GM18951 (cell line): Measurements from ENCODE around the gene DCAF10.

Source experiments
- POLR2A ChIP-seq: IDR thresholded peaks from 4 replicates; pipeline ENCODE4 v1.6.1; 2011; ENCODE audit warnings: mild to moderate bottlenecking; ENCODE audit not compliant: insufficient read length, insufficient read depth; ENCODE audit errors: extremely low read depth
- in situ Hi-C: fragments of 300-500 bp; cut with MboI; formaldehyde crosslinking; loops from one replicate; pipeline ENCODE4 v1.12.0; 2022; ENCODE audit warnings: low sequenced_read_pairs, mixed read lengths, inconsistent platforms; ENCODE audit not compliant: unreplicated experiment

DCAF10 gene

DNA sequence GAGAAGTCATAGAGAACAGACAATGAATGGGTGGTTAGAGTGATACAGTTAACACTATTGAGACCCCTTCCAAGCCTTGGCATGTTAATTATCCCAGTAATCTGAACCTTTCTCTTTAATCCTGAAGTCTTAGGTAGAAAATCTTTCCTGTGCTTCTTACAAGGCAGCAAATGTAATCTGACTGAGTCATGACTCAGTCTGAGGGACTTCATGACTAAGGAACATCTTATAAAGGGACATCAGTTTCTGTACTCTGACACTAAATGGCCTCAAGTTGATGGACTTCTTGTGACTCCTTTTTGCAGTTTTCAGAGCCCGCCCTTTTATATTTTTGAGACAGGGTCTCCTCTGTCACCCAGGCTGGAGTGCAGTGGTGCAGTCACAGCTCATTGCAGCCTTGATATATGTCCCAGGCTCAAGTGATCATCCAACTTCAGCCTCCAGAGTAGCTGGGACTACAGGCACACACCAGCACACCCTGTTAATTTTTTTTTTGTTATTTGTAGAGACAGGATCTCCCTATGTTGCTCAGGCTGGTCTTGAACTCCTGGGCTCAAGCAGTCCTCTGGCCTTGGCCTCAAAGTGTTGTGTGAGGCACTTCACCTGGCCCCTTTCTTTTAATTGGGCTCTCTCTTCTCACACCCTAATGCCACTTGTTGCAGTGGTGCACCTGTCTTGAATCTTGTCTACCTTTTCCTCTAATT is 25.2 kb upstream of the DCAF10 start:
- in situ Hi-C loops = no loop called here
- TF ChIP-seq POLR2A = no peak

- in situ Hi-C loops = no loop called here
- TF ChIP-seq POLR2A = no peak
These were observed 24.3 kb upstream of the DCAF10 start for GRCh38 chr9:37776328-37776727.

DNA sequence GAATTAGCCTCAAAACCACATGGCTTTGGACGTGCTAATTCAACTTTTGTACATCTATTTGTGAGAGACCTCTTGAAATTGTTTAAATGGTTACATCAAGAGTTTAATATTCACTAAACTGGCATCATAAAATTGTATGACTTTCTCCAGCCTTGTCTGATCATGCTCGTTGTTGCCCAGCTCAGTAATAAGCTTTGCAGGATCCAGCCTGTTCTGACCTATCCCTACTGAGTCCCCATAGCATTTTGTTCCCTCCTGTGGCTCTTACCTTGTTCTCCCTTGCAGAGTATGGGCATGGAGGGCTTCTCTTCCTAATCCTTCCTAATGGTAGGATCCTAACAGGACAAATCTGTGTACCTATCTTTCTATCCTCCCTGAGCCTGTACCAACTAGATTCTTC is 22.1 kb upstream of the DCAF10 start:
- in situ Hi-C loops = no loop called here
- TF ChIP-seq POLR2A = no peak

DNA sequence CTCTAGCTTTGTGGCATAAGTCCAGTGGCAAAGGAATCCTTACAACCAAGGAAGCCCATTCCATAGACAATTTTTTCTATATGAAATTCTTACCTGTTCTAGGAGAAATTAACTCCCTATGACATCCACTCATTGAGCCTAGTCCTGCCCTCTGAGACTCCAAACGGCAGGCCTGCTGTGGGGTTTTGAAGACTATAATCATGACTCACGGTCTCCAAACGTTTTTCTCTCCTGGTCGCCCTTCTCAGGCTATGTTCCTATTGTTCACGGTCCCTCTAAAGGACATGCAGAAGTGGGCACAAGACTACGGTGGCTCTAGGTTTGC is 16.3 kb upstream of the DCAF10 start:
- in situ Hi-C loops = no loop called here
- TF ChIP-seq POLR2A = no peak

DNA sequence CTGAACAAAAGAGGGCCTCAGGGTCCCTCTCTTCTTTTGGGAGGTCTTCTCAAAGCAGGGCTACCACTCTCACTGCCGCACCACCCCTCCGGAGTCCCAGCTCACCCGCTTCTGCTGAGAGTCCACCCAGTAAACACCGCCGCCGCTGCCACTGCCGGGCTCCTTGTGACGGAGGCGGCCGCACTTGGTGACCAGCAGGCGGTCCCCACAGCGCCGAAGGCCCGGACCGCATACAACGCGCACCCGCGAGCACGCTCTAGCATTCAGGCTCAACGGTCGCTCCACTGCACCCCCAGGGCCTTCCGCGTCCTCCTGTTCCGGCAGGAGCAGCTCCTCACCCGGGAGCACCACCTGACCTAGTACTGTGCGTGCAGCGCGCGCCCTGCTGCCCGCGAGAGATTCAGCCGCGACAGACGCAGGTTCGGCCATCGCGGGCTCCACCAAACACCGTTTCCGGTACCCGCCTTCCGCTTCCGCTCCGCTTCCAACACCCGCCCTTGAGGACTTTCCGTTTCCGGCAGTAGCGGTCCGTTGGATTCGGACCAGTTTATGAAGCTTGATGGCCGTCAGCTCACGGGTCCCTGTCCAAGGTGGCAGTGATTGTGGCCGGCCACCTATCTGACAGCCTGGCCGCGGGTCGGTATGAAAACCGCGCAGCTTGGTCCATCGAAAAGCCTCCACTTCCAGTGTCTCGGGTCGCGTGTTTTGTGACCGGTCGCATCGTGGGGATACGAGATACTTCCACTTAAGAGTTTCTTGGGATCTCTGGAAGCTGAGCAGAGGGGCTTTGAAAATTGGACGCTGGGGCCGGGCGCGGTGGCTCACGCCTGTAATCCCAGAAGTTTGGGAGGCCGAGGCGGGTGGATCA is 15.7 kb upstream of the DCAF10 start, which contains the start of gene EXOSC3:
TSS of gene EXOSC3 (minus strand) at position 449 of the 868 bp plus-strand sequence. CDS start at position 429, 20 bp downstream.
- in situ Hi-C loops = no loop called here
- peak; percentile 97 for TF ChIP-seq POLR2A

GRCh38 chr9:37787059-37787458 is 13.5 kb upstream of the DCAF10 start:
- TF ChIP-seq POLR2A = no peak
- in situ Hi-C loops = no loop called here

- TF ChIP-seq POLR2A = no peak
- in situ Hi-C loops = no loop called here
These were observed 12.3 kb upstream of the DCAF10 start for GRCh38 chr9:37788332-37788731.

DNA sequence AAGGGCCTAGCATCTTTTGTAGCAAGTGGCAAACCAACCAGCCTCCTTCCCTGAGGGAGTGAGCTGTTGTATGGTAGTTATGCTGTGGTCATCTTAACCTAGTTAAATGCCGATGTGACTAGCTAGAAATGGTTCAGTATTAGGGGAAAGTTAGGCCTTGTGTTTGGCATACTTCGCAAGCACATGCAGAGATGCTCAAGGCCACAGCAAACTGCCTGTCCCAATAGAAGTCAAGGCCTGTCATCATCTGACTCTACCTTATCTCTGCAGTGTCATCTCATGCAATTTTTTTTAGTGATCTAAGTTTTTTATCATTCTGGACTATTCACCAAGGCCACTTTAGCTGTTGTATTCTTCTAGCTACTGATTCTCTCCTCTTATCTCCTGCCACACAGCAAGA is 10.5 kb upstream of the DCAF10 start:
- TF ChIP-seq POLR2A = no peak
- in situ Hi-C loops = no loop called here

DNA sequence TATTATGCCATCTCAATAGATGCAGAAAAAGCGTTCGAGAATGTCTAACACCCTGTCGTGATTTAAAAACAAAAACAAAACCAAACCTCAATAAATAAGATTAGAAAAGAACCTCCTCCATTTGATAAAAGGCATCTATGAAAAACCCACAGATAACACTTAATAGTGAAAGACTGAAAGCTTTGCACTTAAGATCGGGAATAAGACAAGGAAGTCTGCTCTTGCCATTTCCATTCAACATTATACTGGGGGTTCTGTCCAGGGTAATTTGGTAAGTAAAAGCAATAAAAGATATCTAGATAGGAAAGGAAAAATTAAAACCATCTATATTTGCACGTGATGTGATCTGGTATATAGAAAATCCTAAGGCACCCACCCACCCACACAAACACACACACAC is 8.5 kb upstream of the DCAF10 start:
- no peak for TF ChIP-seq POLR2A
- in situ Hi-C loops = no loop called here

GRCh38 chr9:37796232-37796631 is 4.4 kb upstream of the DCAF10 start:
- no peak for TF ChIP-seq POLR2A

DNA sequence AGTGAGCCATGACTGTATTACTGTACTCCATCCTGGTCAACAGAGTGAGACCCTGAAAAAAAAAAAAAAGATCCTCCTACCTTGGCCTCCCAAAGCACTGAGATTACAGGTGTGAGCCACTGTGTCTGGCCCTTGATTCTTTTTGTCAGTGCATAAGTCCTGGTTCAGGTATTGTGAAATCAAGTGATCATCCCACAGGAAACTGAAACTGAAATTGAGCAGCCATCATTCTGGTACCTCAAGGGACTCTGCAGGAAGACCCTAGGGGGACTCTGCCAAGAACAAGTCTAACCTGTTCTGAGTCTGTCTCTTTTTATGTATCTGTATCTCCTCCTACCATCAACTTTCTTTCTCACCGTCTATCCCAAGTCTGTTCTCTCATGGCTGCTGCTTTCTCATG is 1.9 kb upstream of the DCAF10 start:
- no peak for TF ChIP-seq POLR2A
- in situ Hi-C loops = no loop called here

More at GRCh38 chr9:37796232-37796631, 4.4 kb upstream of the DCAF10 start:
- in situ Hi-C loops = no loop called here

- TF ChIP-seq POLR2A = no peak
- in situ Hi-C loops = no loop called here
These were observed 772 bp downstream of the DCAF10 start for GRCh38 chr9:37801287-37801850.

- in situ Hi-C loops = no loop called here
- TF ChIP-seq POLR2A = no peak
These were observed 1.5 kb downstream of the DCAF10 start for GRCh38 chr9:37801959-37802711.
